DND-41 (cell line): Measurements from ENCODE around the gene MYO1D.

Experiments
- CTCF ChIP-seq: IDR thresholded peaks from 2 replicates; pipeline ENCODE4 v1.5.1; 2012; ENCODE audit warnings: borderline replicate concordance, low read length, moderate library complexity, mild to moderate bottlenecking; ENCODE audit not compliant: poor library complexity, severe bottlenecking; ENCODE audit errors: extremely low read depth
- EZH2 ChIP-seq: IDR thresholded peaks from 3 replicates; pipeline ENCODE4 v1.6.1; 2012; ENCODE audit warnings: borderline replicate concordance, low read depth, mild to moderate bottlenecking, moderate library complexity, low read length, inconsistent platforms; ENCODE audit not compliant: severe bottlenecking

- TF ChIP-seq CTCF (no peak), EZH2 (no peak)
These were observed 427.0 kb downstream of the MYO1D start for GRCh38 chr17:32449963-32450362.
